GM12878 (cell line): ENCODE data around the gene C6orf62. TPM values are rescaled to one million over a fixed set of nuclear protein-coding genes. Genes with fewer than 3 reads are reported as not detected.
"Not testable (repeated sequence)": the region's sequence is repeated elsewhere in the genome, so short reads cannot be mapped to it uniquely, and the experiment has no call there.

ENCODE experiments used
- ATAC-seq: fragments of 200-7000 bp; cut with Tn5 transposase; 3 replicates; pipeline ENCODE4 v1.9.1; 2020; ENCODE audit warnings: mild to moderate bottlenecking, moderate library complexity
- BruUV-seq: library from RNA; stranded (reverse); fragments of 400-500 nt; replicated peaks from 2 replicates; lab custom pipeline; 2021; lab: Mats Ljungman, UMichigan
- CTCF ChIA-PET: fragments of 300-600 bp; sonication (Branson Sonifier 250); formaldehyde crosslinking; extraction: SDS; loops from one replicate; lab custom pipeline; 2021; ENCODE audit warnings: inconsistent platforms; lab: Yijun Ruan, JAX
- POLR2A ChIA-PET: fragments of 350-600 bp; formaldehyde crosslinking; extraction: SDS; loops from one replicate; lab custom pipeline; 2021; ENCODE audit warnings: inconsistent platforms; lab: Charles Lee
- RAD21 ChIA-PET: fragments of 300-600 bp; sonication (Branson Sonifier 250); formaldehyde crosslinking; loops from one replicate; lab custom pipeline; 2023; ENCODE audit warnings: antibody characterized with exemption; ENCODE audit not compliant: unreplicated experiment; lab: Charles Lee
- SMC1A ChIA-PET: fragments of 300-600 bp; sonication (Branson Sonifier 250); formaldehyde crosslinking; loops from one replicate; lab custom pipeline; 2023; ENCODE audit not compliant: unreplicated experiment, uncharacterized antibody; lab: Charles Lee
- DNase-seq: peaks from one replicate; pipeline ENCODE4 v3.0.0-alpha.2; 2011; ENCODE audit warnings: low read depth, low spot score
- FAIRE-seq: peaks from 3 replicates; lab custom pipeline; 2011; peaks lifted over from hg19 to GRCh38; lab: Jason Lieb, UNC
- H2AFZ ChIP-seq: 2 replicates; pipeline ENCODE4 v1.6.0; 2011; ENCODE audit warnings: low read depth, low read length, control low read depth; ENCODE audit not compliant: control insufficient read depth
- H3K27ac ChIP-seq: 2 replicates; pipeline ENCODE4 v1.5.1; 2011; ENCODE audit warnings: control low read depth; ENCODE audit not compliant: control insufficient read depth, insufficient read depth
- H3K27me3 ChIP-seq, 2 experiments: replicated peaks in 1 of 2; 2 replicates each; pipeline versions ENCODE4 v1.6.0 to v1.6.1; 2011; ENCODE audit warnings: low read length in 1 of 2; ENCODE audit not compliant: control insufficient read depth in 2 of 2, insufficient read depth in 2 of 2
- H3K36me3 ChIP-seq, 2 experiments: 2 replicates each; pipeline ENCODE4 v1.5.1; 2011; ENCODE audit warnings: low read length in 1 of 2; ENCODE audit not compliant: control insufficient read depth in 2 of 2, insufficient read depth in 2 of 2
- H3K4me1 ChIP-seq: 2 replicates; pipeline ENCODE4 v1.6.1; 2011; ENCODE audit warnings: mild to moderate bottlenecking, low read length, moderate library complexity, mixed read lengths; ENCODE audit not compliant: control insufficient read depth, insufficient read depth
- H3K4me2 ChIP-seq: 2 replicates; pipeline ENCODE4 v1.6.0; 2011; ENCODE audit warnings: control low read depth; ENCODE audit not compliant: control insufficient read depth, insufficient read depth
- H3K4me3 ChIP-seq: fragments of 200-600 bp; sonication (generic); 2 replicates; pipeline ENCODE4 v1.5.1; 2016
- H3K79me2 ChIP-seq: 2 replicates; pipeline ENCODE4 v1.6.0; 2011; ENCODE audit warnings: low read length; ENCODE audit not compliant: control insufficient read depth, insufficient read depth
- H3K9ac ChIP-seq: 2 replicates; pipeline ENCODE4 v1.8.0; 2011; ENCODE audit warnings: low read length, control low read depth, mixed read lengths; ENCODE audit not compliant: control insufficient read depth, insufficient read depth
- H3K9me3 ChIP-seq: replicated peaks from 3 replicates; pipeline ENCODE4 v1.5.1; 2011; ENCODE audit warnings: mild to moderate bottlenecking, low read length; ENCODE audit not compliant: control insufficient read depth, insufficient read depth
- H4K20me1 ChIP-seq: 2 replicates; pipeline ENCODE4 v1.6.0; 2011; ENCODE audit not compliant: control insufficient read depth, insufficient read depth
- CBFB ChIP-seq: IDR thresholded peaks from 2 replicates; pipeline ENCODE4 v1.6.1; 2016; ENCODE audit warnings: antibody characterized with exemption, low read depth
- IRF4 ChIP-seq: IDR thresholded peaks from 2 replicates; pipeline ENCODE4 v1.6.1; 2011; ENCODE audit warnings: low read depth, low read length
- NRF1 ChIP-seq: conservative IDR thresholded peaks from 2 replicates; pipeline ENCODE4 v1.6.1; 2011; ENCODE audit warnings: mild to moderate bottlenecking, low read depth, low read length, improper control_type of control experiment
- SIN3A ChIP-seq: IDR thresholded peaks from 2 replicates; pipeline ENCODE4 v1.6.1; 2012; ENCODE audit warnings: low read depth, low read length, improper control_type of control experiment
- WGBS: methylation state at CpG from one replicate; pipeline ENCODE4 v1.1.6; 2016; ENCODE audit warnings: low lambda C conversion rate; ENCODE audit not compliant: insufficient replicate concordance, insufficient coverage; ENCODE audit errors: missing lambda C conversion rate; 5-methylcytosine and 5-hydroxymethylcytosine counted together
- in situ Hi-C: fragments of 300-500 bp; cut with MboI; formaldehyde crosslinking; loops from 9 replicates; pipeline ENCODE4 v1.14.3; 2018; ENCODE audit warnings: mixed read lengths
- intact Hi-C: fragments of 100-400 bp; cut with micrococcal nuclease; formaldehyde crosslinking; loops from one replicate; pipeline ENCODE4 v1.14.2; 2022; ENCODE audit not compliant: unreplicated experiment
- polyA plus RNA-seq, 11 experiments: library from polyadenylated mRNA; depleted of rRNA in 4 of 11; unstranded in 6 of 11; stranded (reverse) in 5 of 11; fragments of >200 nt; fragmentation: Nextera tagmentation in 4 of 11; fragmentation: Illumina TruSeq in 1 of 11; extraction: Ambion mirVana in 4 of 11; extraction: Trizol in 1 of 11; gene quantifications; 1 replicate in 1 of 11; 2 replicates in 10 of 11; pipeline versions ENCODE4 v1.2.1 to v1.2.3, GENCODE V29; 2011 to 2016; ENCODE audit warnings: inconsistent platforms in 2 of 11, missing spikeins in 2 of 11, low read depth in 1 of 11
- total RNA-seq, 4 experiments: library from RNA; depleted of rRNA in 3 of 4; stranded (reverse); fragments of >200 nt in 3 of 4; fragmentation: Illumina TruSeq in 1 of 4; extraction: Trizol in 1 of 4; gene quantifications; 2 replicates each; pipeline versions ENCODE4 v1.2.1 to v1.2.3, GENCODE V29; 2013 to 2021
- TF ChIP-seq, protein P1 (sequence below): IDR thresholded peaks from 2 replicates; pipeline ENCODE4 v1.6.1; 2011; ENCODE audit warnings: borderline replicate concordance, low read depth, mild to moderate bottlenecking, moderate library complexity, mixed read lengths, low read length; ENCODE audit not compliant: insufficient read depth; ENCODE audit errors: extremely low read length
- TF ChIP-seq, protein P2 (sequence below): IDR thresholded peaks from 2 replicates; pipeline ENCODE4 v1.6.1; 2011; ENCODE audit warnings: mild to moderate bottlenecking, low read depth, low read length, moderate library complexity; ENCODE audit not compliant: insufficient replicate concordance

Gene C6orf62
- total and polyA plus RNA-seq, 10 of the 15 experiments (the other 5 are each of a cell fraction or from before 2014, with no cell fraction given) = 55.6 to 565 (median 126) TPM

DNA sequence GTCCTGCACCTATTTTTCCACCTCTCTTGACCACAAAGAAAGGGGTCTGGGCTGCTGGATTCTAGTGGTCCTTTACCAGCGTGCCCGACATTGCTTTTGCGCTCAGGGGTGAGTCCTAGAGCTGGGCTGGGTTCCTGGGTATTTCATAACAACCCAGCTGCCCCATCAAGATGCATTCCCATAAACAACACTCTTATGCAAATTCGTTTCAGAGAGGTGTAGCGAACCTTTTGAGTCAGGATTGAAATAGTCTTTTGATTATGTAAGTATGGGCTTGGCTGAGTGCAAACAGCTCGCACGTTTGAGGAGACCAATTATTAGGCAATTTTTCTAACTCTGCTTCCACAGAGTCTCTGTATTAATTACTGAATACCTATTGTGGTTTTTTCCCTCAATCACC is 38.4 kb downstream of the C6orf62 start (continued):
- TF ChIP-seq, protein P1, sequence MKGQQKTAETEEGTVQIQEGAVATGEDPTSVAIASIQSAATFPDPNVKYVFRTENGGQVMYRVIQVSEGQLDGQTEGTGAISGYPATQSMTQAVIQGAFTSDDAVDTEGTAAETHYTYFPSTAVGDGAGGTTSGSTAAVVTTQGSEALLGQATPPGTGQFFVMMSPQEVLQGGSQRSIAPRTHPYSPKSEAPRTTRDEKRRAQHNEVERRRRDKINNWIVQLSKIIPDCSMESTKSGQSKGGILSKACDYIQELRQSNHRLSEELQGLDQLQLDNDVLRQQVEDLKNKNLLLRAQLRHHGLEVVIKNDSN = no peak
- TF ChIP-seq SIN3A = no peak
- TF ChIP-seq CBFB = no peak
- TF ChIP-seq, protein P2, sequence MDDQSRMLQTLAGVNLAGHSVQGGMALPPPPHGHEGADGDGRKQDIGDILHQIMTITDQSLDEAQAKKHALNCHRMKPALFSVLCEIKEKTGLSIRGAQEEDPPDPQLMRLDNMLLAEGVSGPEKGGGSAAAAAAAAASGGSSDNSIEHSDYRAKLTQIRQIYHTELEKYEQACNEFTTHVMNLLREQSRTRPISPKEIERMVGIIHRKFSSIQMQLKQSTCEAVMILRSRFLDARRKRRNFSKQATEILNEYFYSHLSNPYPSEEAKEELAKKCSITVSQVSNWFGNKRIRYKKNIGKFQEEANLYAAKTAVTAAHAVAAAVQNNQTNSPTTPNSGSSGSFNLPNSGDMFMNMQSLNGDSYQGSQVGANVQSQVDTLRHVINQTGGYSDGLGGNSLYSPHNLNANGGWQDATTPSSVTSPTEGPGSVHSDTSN = no peak
- no peak for TF ChIP-seq IRF4
- TF ChIP-seq NRF1 = no peak

DNA sequence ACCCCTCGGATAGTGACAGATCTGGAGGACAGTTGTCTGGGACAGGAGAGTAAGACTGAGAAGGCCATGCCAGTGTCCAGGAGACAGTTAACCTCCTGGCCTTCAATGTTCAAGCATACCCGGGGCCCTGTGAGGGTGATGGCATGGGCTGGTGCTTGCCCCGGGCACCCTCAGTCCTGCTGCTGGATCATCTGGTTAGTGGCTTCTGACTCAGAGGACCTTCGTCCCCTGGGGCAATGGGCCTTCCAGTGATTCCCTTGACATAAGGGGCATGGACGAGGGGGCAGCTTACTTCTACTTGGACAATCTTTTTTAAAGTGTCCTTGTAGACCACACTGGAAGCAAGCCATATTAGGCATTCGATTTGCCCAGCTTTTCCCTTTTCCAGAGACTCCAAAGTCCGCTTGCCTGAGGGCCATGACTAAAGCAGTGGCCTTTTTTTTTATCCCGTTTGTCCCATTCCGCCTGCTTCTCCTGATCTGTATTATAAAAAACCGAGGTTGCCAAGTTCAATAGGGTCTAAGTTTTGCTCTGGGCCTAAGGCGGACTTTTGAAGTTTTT is 40.1 kb downstream of the C6orf62 start:
- in situ Hi-C loops, ATAC-seq, intact Hi-C loops: not testable (repeated sequence)

More for the DNA sequence above, 40.1 kb downstream of the C6orf62 start:
- H3K36me3 ChIP-seq, H3K9me3 ChIP-seq, FAIRE-seq, DNase-seq, H2AFZ ChIP-seq, H4K20me1 ChIP-seq, SMC1A ChIA-PET, POLR2A ChIA-PET, CTCF ChIA-PET, H3K4me1 ChIP-seq, H3K4me2 ChIP-seq, RAD21 ChIA-PET, H3K79me2 ChIP-seq, H3K4me3 ChIP-seq, H3K27me3 ChIP-seq, H3K27ac ChIP-seq, H3K9ac ChIP-seq, BruUV-seq: not testable (repeated sequence)
- WGBS = 76% methylated on average over 11 of the region's 11 CpGs
